SHP77 treated with DMSO at 0.1 percent for 48 hours (cell line): Measurements from ENCODE around the gene EZR.

Experiments used
- DNase-seq: peaks from one replicate; lab custom pipeline; 2025; lab: John Stamatoyannopoulos, UW

The EZR gene

GRCh38 chr6:158729906-158730540 is 89.1 kb downstream of the EZR start:
- no peak for DNase-seq

GRCh38 chr6:158725704-158726103 is 93.5 kb downstream of the EZR start:
- no peak for DNase-seq

- no peak for DNase-seq
These were observed 96.9 kb downstream of the EZR start for GRCh38 chr6:158722176-158722729.

GRCh38 chr6:158718461-158719046 is 100.6 kb downstream of the EZR start:
- no peak for DNase-seq

GRCh38 chr6:158717341-158718330 is 101.5 kb downstream of the EZR start:
- no peak for DNase-seq
